Upper lobe of left lung (tissue), 4 donors: Measurements from ENCODE around the gene KIF2C.

ENCODE experiments used
- EP300 ChIP-seq, 4 donors: sonication (generic); formaldehyde crosslinking; IDR thresholded peaks; one replicate each; pipeline ENCODE4 v1.5.1; 2017; ENCODE audit warnings: antibody characterized with exemption in 4 of 4, control low read depth in 2 of 4
- POLR2A ChIP-seq, 4 donors: fragments of 450-650 bp; IDR thresholded peaks; one replicate each; pipeline ENCODE4 v1.5.1; 2016 to 2017; ENCODE audit warnings: antibody characterized with exemption in 4 of 4, mild to moderate bottlenecking in 2 of 4
- TF ChIP-seq, protein P1 (sequence below), 6 experiments: fragments of 450-650 bp in 4 of 6; fragments of 200-600 bp in 2 of 6; sonication (generic) in 2 of 6; IDR thresholded peaks; one replicate each; pipeline ENCODE4 v1.5.1; 2016 to 2019; ENCODE audit warnings: antibody characterized with exemption in 6 of 6

DNA sequence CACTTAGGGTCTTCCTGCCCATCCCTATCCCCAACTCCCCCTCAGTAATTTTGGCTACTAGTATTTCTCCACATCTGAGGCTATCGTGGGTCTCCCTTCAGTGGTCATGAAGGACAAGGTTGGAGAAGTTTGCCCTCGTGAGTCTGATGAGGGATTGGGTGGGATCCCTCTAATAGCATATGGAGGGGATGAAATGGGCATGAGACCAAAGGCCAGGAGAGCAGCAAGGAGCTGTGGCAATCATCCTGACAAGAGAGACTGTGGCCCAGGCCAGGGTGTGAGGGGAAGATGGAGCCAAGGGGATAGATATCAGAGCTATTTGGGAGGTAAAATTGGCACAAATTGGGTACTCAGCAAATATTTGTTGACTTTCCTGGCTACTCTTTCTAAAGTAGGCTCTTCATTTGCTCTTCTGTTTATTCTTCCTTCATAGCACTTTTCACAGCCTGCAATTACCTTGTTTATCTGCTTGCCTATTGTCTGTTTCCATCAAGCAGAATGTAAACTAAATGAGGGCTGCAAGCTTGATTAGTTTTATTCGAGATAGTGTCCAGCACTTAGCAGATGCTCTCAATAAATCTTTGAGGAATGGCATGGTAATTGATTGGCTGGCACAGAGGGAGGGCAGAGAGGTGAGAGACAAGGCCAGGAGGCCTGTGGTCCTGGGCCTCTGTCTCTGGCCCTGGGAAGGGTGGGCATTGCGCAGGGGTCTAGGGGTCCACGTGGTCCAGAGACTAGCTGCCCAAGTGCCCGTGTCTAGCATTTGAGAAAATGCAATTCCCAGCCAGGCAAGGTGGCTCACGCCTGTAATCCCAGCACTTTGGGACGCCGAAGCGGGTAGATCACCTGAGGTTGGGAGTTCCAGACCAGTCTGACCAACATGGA is 59.1 kb downstream of the KIF2C start:
- TF ChIP-seq, protein P1, sequence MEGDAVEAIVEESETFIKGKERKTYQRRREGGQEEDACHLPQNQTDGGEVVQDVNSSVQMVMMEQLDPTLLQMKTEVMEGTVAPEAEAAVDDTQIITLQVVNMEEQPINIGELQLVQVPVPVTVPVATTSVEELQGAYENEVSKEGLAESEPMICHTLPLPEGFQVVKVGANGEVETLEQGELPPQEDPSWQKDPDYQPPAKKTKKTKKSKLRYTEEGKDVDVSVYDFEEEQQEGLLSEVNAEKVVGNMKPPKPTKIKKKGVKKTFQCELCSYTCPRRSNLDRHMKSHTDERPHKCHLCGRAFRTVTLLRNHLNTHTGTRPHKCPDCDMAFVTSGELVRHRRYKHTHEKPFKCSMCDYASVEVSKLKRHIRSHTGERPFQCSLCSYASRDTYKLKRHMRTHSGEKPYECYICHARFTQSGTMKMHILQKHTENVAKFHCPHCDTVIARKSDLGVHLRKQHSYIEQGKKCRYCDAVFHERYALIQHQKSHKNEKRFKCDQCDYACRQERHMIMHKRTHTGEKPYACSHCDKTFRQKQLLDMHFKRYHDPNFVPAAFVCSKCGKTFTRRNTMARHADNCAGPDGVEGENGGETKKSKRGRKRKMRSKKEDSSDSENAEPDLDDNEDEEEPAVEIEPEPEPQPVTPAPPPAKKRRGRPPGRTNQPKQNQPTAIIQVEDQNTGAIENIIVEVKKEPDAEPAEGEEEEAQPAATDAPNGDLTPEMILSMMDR (IDR thresholded peaks at IDR 0.05), result no peak
- TF ChIP-seq POLR2A (IDR thresholded peaks at IDR 0.05) (no peak), EP300 (IDR thresholded peaks at IDR 0.05) (no peak)
